Mucosa of descending colon (tissue), 3 donors: ENCODE results near the gene PDSS2. TPM values are rescaled to one million over a fixed set of nuclear protein-coding genes. Genes with fewer than 3 reads are reported as not detected.

Experiments
- ATAC-seq: fragments of 200-7000 bp; cut with Tn5 transposase; one replicate; pipeline ENCODE4 v1.9.1; 2020; ENCODE audit warnings: mild to moderate bottlenecking, moderate library complexity
- DNase-seq, 3 donors: peaks; one replicate each; pipeline ENCODE4 v3.0.0-alpha.2; 2020
- H3K36me3 ChIP-seq: fragments of 200-600 bp; one replicate; pipeline ENCODE4 v1.8.0; 2021; ENCODE audit warnings: low read depth, mild to moderate bottlenecking
- H3K4me1 ChIP-seq: fragments of 200-600 bp; one replicate; pipeline ENCODE4 v1.8.0; 2021; ENCODE audit warnings: low read depth, mild to moderate bottlenecking
- H3K4me3 ChIP-seq: fragments of 200-600 bp; one replicate; pipeline ENCODE4 v1.8.0; 2021; ENCODE audit warnings: mild to moderate bottlenecking
- H3K9me3 ChIP-seq: fragments of 200-600 bp; one replicate; pipeline ENCODE4 v1.8.0; 2021; ENCODE audit warnings: mild to moderate bottlenecking
- intact Hi-C, 2 donors: fragments of 100-400 bp; cut with DNase I in 1 of 2; cut with micrococcal nuclease in 1 of 2; formaldehyde crosslinking; loops; one replicate each; pipeline versions ENCODE4 v1.11.0 to v1.11.1; 2022; cut with DNase I, micrococcal nuclease
- total RNA-seq, 3 donors: library from RNA; stranded (reverse); fragmentation: NEBNext Ultra II Directional in 2 of 3; extraction: Animal tissue kit (Norgen Biotek cat#: 25700) in 2 of 3; gene quantifications; one replicate each; pipeline versions ENCODE4 v1.2.1 to v1.2.4, GENCODE V29; 2021 to 2023
- TF ChIP-seq, protein P1 (sequence below): fragments of 200-600 bp; IDR thresholded peaks from one replicate; pipeline ENCODE4 v1.8.0; 2022; ENCODE audit warnings: antibody characterized with exemption, mild to moderate bottlenecking
- donor health status: DM: no; HTN: no; CAD: no; lungs with moderate emphysema.
- donor health status: DM: no; HTN: no; CAD: no.
- donor health status: DM: no; HTN: yes; CAD: no.

PDSS2 gene
- total RNA-seq, 3 donors from 2014 or later, result 16.2 to 26.3 (median 25.6) TPM

DNA sequence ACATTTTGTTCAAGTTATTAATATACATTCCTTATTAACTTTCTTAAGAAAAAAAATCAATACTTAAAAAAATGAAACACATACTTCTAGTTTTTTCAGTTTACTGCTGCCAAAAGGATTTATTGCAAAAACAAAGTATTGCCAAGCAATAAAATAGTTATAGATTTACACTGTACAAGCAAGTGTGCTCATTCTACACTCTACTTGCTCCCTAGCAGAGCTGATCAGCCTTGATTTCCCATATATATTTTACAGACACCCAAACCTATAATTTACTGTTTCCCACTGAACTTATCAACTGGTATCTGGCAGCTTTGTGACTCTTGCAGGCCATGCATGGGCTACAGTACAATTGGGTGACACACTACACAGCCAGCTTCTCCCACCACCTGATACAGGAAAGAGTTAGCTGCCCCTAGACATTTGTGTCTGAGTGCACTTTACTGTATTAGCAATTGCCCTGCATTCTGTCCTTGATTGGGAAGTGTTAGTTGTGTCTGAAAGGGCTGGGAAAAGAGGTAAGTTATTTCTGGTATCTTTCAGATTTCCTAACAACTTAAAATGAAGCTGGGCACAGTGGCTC is 188.1 kb downstream of the PDSS2 start:
- no peaks in the 10 kb centered on the region for H3K9me3 ChIP-seq
- H3K4me3 ChIP-seq, result no peak overlapping the region
- no peak for DNase-seq
- intact Hi-C loops, result no loop called here
- TF ChIP-seq, protein P1, sequence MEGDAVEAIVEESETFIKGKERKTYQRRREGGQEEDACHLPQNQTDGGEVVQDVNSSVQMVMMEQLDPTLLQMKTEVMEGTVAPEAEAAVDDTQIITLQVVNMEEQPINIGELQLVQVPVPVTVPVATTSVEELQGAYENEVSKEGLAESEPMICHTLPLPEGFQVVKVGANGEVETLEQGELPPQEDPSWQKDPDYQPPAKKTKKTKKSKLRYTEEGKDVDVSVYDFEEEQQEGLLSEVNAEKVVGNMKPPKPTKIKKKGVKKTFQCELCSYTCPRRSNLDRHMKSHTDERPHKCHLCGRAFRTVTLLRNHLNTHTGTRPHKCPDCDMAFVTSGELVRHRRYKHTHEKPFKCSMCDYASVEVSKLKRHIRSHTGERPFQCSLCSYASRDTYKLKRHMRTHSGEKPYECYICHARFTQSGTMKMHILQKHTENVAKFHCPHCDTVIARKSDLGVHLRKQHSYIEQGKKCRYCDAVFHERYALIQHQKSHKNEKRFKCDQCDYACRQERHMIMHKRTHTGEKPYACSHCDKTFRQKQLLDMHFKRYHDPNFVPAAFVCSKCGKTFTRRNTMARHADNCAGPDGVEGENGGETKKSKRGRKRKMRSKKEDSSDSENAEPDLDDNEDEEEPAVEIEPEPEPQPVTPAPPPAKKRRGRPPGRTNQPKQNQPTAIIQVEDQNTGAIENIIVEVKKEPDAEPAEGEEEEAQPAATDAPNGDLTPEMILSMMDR, result no peak
- H3K36me3 ChIP-seq, result no peaks in the 10 kb centered on the region
- peaks cover 9% of the 10 kb centered on the region for H3K4me1 ChIP-seq
- peak; percentile 63 for ATAC-seq

DNA sequence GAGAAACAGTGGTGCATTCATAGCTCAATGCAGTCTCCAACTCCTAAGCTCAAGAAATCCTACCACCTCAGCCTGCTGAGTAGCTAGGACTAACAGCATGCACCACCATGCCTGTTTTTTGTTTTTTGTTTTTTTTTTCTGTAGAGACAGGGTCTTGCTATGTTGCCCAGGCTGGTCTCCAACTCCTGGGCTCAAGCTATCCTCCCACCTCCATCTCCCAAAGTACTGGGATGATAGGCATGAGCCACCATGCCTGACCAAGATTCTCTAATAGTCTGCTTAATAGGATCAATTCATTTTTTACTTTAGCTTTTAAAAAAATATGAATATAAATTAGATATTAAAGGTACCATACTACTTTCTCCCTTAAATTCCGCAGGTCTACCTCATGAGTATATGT is 191.7 kb downstream of the PDSS2 start:
- intact Hi-C loops, result no loop called here
- TF ChIP-seq, protein P1, result no peak
- peaks cover 9% of the 10 kb centered on the region for H3K4me1 ChIP-seq

DNA sequence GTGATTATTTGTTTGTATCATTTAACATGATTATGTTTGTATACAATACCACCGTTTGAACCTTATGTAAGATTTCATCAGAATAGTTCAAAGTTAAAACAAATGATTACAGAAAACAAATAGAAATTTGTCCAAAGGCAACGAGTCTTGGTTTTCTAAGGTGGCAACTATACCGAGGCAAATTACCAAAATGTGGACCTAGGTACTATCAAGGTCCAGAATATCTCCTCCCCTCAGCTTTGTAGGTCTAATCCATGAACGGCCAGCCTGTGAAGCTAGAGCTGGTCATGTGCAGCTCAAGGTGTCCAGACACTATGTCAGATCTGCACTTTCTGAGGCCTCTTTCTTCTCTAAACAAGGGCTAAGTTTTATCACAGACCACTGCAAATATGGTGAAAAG is 192.4 kb downstream of the PDSS2 start:
- H3K4me3 ChIP-seq, result no peak overlapping the region
- no peak for ATAC-seq
- no peak for DNase-seq
- H3K4me1 ChIP-seq, result peaks cover 7% of the 10 kb centered on the region
- TF ChIP-seq, protein P1, result no peak
- no peaks in the 10 kb centered on the region for H3K36me3 ChIP-seq
- intact Hi-C loops, result no loop called here
- H3K9me3 ChIP-seq, result no peaks in the 10 kb centered on the region

More for the DNA sequence above, 191.7 kb downstream of the PDSS2 start:
- Histone ChIP-seq H3K4me3 (no peak overlapping the region), H3K36me3 (no peaks in the 10 kb centered on the region), H3K9me3 (no peaks in the 10 kb centered on the region)
- DNase-seq (no peak), ATAC-seq (no peak)

DNA sequence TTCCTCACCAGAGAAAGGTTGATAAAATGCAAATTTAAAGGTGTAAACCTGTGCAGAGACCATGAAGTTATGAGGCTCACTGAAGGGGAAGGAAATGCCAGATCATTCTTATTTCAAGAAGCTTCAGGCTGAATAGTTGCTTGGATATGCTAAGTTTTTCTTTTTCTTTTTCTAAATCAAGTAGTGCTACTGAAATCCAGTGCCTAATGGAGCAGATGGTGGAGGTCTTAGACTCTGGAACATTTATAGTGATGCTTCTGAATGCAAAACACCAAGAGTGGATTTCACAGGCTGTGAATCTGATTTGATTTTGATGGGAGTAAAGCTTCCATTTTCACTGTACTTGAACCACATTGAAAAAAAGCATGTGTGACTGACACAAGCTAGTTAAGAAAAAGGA is 192.8 kb downstream of the PDSS2 start:
- Histone ChIP-seq H3K4me3 (no peak overlapping the region), H3K9me3 (no peaks in the 10 kb centered on the region), H3K36me3 (no peaks in the 10 kb centered on the region), H3K4me1 (peaks cover 3% of the 10 kb centered on the region)
- intact Hi-C loops, result no loop called here
- ATAC-seq (no peak), DNase-seq (no peak)
- TF ChIP-seq, protein P1, result no peak

DNA sequence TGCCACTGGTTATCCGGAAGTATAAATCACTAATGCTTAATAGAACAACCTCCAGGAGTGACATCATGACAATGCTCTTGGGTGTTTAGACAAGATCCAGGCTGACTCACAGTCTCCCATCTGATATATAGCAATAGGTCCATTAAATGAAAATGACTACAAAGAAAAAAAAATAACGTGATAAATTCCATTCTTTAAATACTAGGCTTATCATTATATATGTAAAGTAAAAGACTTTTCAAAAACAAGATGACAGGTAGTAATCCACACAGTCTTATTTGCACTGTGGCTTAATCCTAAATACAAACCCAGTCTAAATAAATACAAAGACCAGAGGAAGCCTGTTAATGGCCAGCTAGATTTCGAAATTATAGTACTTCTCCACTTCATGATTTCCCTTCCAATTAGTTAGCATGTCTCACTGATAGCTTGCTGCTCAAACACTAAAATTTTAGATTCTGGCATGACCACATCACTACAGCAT is 195.0 kb downstream of the PDSS2 start:
- DNase-seq (no peak), ATAC-seq (no peak)
- Histone ChIP-seq H3K36me3 (no peaks in the 10 kb centered on the region), H3K4me3 (no peak overlapping the region), H3K4me1 (no peaks in the 10 kb centered on the region), H3K9me3 (no peaks in the 10 kb centered on the region)
- TF ChIP-seq, protein P1, result no peak
- intact Hi-C loops, result no loop called here

DNA sequence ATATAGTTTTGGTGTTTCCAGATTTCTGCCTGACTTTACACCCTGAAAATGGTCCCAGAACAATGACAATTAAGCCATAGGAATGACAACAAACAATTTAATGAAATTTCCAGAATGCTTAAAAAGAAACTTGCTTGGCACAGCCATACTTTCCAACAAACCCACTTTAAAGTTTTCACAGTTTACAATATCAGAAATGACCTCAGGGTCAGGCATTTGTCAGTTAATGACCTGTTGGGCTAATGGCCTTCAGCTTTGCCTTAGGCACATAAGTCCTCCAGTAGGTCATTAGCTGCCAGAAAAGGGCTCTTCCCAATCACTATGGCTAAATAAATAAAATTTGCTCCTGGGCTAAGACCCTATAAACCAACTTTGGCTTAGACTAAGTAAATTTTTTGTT is 199.4 kb downstream of the PDSS2 start:
- ATAC-seq (no peak), DNase-seq (no peak)
- no peaks in the 10 kb centered on the region for H3K9me3 ChIP-seq
- TF ChIP-seq, protein P1, result no peak
- intact Hi-C loops, result no loop called here
- H3K4me3 ChIP-seq, result no peak overlapping the region
- no peaks in the 10 kb centered on the region for H3K36me3 ChIP-seq
- H3K4me1 ChIP-seq, result no peaks in the 10 kb centered on the region
